ENCODE data around the gene RGL3.

GRCh38 chr19:11361037-11361770 lies 57.9 kb downstream of the RGL3 start:
- TF ChIP-seq, protein P1, sequence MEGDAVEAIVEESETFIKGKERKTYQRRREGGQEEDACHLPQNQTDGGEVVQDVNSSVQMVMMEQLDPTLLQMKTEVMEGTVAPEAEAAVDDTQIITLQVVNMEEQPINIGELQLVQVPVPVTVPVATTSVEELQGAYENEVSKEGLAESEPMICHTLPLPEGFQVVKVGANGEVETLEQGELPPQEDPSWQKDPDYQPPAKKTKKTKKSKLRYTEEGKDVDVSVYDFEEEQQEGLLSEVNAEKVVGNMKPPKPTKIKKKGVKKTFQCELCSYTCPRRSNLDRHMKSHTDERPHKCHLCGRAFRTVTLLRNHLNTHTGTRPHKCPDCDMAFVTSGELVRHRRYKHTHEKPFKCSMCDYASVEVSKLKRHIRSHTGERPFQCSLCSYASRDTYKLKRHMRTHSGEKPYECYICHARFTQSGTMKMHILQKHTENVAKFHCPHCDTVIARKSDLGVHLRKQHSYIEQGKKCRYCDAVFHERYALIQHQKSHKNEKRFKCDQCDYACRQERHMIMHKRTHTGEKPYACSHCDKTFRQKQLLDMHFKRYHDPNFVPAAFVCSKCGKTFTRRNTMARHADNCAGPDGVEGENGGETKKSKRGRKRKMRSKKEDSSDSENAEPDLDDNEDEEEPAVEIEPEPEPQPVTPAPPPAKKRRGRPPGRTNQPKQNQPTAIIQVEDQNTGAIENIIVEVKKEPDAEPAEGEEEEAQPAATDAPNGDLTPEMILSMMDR (conservative IDR thresholded peaks at IDR 0.05) = no peak
- no peak for TF ChIP-seq ZFX (IDR thresholded peaks at IDR 0.05)

All from C4-2B (cell line).